Activated CD4-positive, alpha-beta T cell treated with anti-CD3 and anti-CD28 coated beads, Interleukin-10, Interleukin-2, amounts not matched to agents 100 ng/mL and 50 ng/mL, durations not matched to agents 16 hours and 8 hours (primary cell): ENCODE measurements around the gene AFDN.
"Not testable (repeated sequence)": the region's sequence is repeated elsewhere in the genome, so short reads cannot be mapped to it uniquely, and the experiment has no call there.

Experiments
- DNase-seq: peaks from one replicate; pipeline ENCODE4 v3.0.0-alpha.2; 2020

The AFDN gene

DNA sequence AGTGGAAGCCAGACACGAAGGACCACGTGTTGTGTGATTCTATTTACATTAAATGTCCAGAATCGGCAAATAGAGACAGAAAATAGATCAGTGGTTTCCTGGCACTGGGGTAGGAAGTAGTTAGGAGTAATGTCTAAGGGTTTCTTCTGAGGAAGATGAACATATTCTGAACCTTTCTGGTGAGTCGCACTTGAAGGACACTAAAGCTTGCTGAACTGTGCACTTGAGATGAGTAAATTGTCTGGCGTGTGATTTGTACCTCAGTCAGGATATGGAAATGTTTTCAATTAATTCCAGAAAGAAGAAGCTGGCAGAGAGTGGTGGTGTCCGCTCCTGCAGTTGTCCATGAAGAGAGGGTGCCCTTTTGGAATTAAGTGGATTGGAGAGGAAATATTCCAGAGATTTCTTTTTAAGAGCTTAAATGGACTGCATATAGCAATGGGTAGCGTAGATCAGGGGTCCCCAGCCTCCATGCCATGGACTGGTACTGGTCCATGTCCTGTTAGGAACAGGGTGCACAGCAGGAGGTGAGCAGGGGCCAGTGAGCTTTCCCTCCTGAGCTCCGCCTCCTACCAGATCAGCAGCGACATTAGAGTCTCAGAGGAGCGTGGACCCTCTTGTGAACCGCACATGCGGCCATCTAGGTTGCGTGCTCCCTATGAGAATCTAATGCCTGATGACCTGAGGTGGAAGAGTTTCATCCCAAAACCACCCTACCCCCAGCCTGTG is 158.3 kb downstream of the AFDN start:
- DNase-seq, result no peak

DNA sequence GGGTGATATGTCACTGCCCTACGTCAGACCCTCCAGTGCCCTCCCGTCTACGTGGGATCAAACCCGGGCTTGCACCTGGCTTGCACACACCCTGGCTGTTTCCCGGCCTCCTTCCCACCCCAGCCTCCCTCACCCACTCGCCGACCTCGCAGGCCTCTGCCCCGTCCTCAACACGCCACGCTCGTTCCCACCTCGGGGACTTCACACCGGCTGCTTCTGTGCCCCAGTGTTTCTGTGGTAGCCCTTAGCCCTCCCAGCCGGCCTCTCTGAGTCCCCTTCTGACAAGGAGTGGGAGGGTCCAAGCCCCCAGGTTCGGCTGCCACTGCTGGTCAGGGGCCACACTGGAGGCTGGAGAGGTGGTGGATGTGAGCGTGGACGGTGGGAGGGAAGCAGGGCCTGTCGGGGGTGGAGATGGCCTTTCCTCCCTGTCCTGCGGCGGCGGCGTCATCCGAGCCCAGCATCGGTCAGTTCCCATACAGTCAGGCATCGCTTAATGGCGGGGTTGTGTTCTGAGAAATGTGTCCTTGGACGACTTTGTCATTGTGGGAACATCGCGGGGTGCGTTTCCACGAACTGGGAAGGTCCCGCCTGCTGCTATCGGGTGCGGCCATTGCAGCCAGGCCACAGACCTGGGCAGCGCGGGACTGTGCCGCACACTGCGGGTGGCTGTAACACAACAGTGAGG is 159.3 kb downstream of the AFDN start:
- no peak for DNase-seq

DNA sequence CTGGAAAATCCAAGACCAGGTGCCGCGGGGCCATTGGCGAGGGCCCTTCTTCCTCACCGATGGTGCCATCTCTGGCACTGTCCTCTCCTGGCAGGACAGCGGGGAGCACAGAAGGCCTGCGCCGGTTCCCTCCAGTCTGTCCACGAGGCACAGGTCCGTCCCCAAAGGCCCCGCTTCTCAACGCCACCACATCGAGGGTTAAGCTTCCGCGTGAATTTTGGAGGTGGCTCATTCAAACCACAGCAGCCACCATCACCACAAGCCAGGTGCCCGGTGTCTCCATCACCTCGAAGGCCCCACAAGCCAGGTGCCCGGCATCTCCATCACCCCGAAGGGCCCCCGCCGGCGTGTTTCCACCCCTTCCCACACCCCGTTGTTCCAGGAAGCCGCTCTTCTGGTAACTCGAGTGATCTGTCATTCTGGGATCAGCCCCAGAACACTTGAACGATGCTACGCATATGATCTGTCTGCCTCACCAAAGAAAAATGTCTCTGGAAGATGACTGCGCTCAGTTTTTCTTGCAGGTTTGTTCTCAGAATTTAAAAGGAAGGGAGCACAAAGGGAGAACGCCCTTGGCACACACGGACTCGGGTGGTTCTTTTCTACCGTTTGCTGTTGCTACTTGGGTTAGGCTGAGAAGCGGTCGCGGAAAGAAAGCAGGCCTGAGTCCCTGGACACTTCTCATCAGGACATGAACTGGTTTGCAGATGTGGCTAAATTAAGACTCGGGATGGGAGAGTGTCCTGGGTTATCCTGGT is 160.9 kb downstream of the AFDN start:
- no peak for DNase-seq

DNA sequence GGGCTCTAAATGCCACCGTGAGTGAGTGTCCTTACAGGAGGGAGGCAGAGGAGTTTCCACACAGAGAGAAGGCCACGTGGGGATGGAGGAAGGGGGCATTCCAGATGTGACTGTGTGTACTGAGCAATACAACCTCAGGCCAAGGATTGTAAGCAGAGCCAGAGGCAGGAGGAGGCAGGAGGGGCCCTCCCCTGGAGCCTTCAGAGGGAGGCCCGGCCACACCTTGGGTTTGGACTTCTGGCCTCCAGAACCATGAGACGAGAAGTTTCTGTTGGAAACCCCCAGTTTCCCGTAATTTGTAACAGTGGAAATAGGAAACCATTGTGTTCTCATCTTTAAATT is 161.4 kb downstream of the AFDN start:
- no peak for DNase-seq

- no peak for DNase-seq
Observed at GRCh38 chr6:167988945-167989841, 162.5 kb downstream of the AFDN start.

- no peak for DNase-seq
Observed at GRCh38 chr6:167990016-167990945, 163.6 kb downstream of the AFDN start.

- no peak for DNase-seq
Observed at GRCh38 chr6:167993169-167993568, 166.5 kb downstream of the AFDN start.

DNA sequence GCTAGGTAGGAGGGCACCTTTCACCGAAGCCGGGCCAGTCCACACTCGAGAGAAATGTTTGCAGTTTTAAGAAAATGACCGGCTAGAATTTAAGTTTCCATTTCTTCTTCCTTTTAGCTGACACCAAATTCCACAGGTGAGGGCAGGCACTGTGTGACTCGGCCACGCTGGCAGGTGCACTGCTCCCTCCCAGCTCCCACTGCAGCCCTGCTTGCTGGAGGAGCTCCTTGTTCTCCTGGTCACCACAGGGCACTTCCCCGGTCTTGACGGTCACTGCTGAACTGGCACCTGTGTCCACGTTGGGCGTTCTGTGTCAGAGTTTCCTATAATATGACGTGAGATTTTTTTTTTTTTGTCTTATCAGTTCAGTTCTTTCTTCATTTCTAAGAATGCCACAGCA is 167.1 kb downstream of the AFDN start:
- DNase-seq, result no peak

DNA sequence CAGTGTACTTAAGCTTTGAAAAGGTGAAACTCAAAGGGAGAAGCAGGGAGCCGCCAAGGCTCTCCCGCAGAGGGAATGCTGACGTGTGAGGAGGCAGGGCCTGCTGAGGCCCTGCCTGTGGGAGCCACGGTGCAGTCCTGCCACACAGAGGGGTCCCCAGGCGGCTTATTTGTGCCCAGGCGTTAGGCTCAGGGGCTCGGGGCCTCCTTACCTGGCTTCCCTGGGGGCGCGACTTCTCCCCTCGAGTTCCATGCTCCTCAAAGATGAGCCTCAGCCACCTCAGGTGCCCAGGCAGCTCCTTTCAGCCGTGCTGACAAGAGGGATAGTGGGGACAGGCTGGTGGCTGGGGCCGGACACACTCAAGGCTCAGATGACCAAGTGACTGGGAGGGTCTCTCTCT is 168.6 kb downstream of the AFDN start:
- no peak for DNase-seq

- DNase-seq, result no peak
Observed at GRCh38 chr6:167995731-167996151, 169.0 kb downstream of the AFDN start.

- no peak for DNase-seq
Observed at GRCh38 chr6:167996424-167997199, 169.9 kb downstream of the AFDN start.

GRCh38 chr6:167997642-167998041 is 170.9 kb downstream of the AFDN start, which contains the start of gene KIF25:
Gene KIF25, plus strand, starts transcription at chr6:167997671. Its CDS starts 31,915 bp downstream, at chr6:168029586.
- DNase-seq, result no peak

GRCh38 chr6:167998215-167998614 is 171.5 kb downstream of the AFDN start:
- no peak for DNase-seq

- no peak for DNase-seq
Observed at GRCh38 chr6:168000198-168001028, 173.7 kb downstream of the AFDN start.

GRCh38 chr6:168001029-168001332 is 174.3 kb downstream of the AFDN start:
- no peak for DNase-seq

DNA sequence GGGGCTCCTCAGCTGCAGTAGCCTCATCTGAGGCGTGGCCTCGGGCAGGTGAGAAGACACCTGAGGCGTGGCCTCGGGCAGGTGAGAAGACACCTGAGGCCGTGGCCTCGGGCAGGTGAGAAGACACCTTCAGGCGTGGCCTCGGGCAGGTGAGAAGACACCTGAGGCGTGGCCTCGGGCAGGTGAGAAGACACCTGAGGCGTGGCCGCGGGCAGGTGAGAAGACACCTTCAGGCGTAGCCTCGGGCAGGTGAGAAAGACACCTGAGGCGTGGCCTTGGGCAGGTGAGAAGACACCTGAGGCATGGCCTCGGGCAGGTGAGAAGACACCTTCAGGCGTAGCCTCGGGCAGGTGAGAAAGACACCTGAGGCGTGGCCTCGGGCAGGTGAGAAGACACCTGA is 174.8 kb downstream of the AFDN start:
- DNase-seq, result not testable (repeated sequence)

- DNase-seq, result no peak
Observed at GRCh38 chr6:168002804-168003203, 176.1 kb downstream of the AFDN start.

GRCh38 chr6:168004023-168004422 is 177.3 kb downstream of the AFDN start:
- no peak for DNase-seq

DNA sequence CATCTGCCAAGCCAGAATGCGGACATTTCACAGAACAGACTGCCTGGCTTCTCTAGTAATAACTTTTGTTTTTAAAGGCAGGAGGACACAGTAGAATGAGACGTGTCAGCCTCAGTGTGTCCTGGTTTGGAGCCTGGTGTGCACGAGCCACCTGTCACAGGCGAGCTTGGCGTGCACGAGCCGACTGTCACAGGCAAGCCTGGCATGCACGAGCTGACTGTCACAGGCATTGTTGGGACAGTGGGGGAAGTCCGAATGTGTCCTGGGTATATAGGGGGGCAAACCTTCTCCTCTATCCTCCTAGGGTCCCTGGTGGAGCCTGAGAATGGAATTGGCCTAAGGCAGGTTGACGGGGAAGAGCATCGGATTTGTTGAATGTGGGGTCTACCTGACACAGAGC is 178.2 kb downstream of the AFDN start:
- no peak for DNase-seq

- DNase-seq, result no peak
Observed at GRCh38 chr6:168005796-168006195, 179.1 kb downstream of the AFDN start.
